IPS-18c (cell line): ENCODE results near the gene IL1R2.
"Not testable (repeated sequence)": the region's sequence is repeated elsewhere in the genome, so short reads cannot be mapped to it uniquely, and the experiment has no call there.

Source experiments
- H3K4me3 ChIP-seq: 2 replicates; pipeline ENCODE4 v1.7.0; 2013; ENCODE audit warnings: low read depth, mild to moderate bottlenecking, low read length, moderate library complexity; ENCODE audit not compliant: insufficient read depth
- H3K9me3 ChIP-seq: one replicate; pipeline ENCODE4 v1.6.1; 2013; ENCODE audit warnings: mild to moderate bottlenecking, low read length, moderate library complexity; ENCODE audit not compliant: control insufficient read depth, insufficient read depth

Gene IL1R2

DNA sequence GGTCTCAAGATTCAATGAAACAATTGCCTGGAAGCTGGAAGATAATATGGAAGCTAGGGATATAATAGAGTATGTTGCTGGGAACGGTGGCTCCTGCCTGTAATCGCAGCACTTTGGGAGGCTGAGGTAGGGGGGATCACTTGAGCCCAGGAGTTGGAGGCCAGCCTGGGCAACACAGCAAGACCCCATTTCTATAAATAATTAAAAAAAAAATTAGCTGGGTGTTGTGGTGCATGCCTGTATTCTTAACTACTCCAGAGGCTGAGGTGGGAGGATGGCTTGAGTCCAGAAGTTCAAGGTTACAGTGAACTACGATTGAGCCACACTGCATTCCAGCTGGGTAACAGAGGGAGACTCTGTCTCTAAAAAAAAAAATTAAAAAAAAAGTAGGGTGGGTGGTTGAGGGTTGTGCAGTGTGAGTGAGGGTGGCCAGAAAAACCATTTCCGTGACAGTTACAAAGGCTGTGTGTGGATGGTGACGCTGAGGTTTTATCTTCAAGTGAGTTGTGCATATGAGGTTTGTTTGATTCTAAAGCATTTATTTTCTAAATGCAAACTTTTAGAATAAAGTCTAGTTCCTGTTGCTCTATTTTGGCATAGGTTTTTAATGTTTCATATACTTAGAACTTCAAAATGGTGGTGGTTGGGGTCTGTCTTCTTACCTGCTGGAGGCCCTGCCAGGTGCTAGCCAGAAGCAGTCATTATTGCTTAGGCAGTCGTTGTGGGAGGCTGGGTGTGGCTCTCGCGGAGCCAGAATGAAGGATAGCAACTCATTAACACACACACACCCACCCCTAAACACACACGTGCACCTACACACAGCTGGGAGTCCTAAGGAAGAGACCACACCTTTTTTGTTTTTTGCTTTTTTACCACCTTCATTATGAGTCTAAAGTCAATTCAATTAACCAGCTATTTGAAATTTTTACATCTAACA, 4.7 kb upstream of the IL1R2 start:
- H3K4me3 ChIP-seq = no peak overlapping the region
- H3K9me3 ChIP-seq = no peaks in the 10 kb centered on the region

DNA sequence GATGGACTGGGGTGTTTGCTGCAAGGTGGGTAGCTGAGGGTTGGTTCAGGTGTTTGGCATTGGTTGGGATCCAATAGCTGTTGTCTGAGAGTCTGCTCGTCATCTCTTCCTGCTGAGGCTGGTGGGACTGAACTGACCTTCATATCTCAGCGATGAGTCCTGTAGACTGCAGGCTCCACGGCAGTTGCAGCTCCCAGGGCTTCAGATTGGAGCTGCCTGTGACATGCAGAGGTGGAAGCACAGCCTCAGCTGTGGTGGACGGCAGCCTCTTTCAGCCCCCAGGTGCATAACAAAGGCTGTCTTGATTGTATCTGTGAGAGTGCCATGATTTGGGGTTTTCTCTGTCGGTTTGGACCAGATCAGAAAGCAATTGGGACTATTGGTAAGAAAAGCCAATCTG, 3.9 kb upstream of the IL1R2 start:
- Histone ChIP-seq H3K9me3 (no peaks in the 10 kb centered on the region), H3K4me3 (no peak overlapping the region)

DNA sequence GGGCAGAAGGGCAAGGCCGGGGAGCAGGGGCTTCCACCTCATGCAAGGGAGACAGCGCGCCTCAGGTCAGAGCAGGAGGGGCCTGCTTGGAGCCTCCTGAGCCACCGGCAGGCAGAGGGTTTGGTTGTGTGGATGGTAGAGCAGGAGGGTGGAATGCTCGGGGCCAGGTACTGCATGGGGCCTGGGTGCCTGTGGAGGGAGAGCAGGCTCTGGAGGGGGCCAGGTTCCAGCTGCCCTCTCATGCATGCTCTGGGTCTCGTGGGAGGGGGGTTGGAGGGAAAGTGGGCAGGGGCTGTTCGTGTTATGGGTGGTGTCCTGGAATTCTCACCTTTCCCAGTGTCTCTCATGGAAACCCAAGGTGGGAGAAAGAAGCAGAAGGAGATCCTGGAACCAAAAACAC, 3.2 kb upstream of the IL1R2 start:
- Histone ChIP-seq H3K4me3 (no peak overlapping the region), H3K9me3 (no peaks in the 10 kb centered on the region)

- H3K4me3 ChIP-seq = no peak overlapping the region
- no peaks in the 10 kb centered on the region for H3K9me3 ChIP-seq
These were observed 1.9 kb upstream of the IL1R2 start for GRCh38 chr2:101989740-101990460.

- no peak overlapping the region for H3K4me3 ChIP-seq
- H3K9me3 ChIP-seq = no peaks in the 10 kb centered on the region
These were observed 2.0 kb downstream of the IL1R2 start for GRCh38 chr2:101993772-101994171.

DNA sequence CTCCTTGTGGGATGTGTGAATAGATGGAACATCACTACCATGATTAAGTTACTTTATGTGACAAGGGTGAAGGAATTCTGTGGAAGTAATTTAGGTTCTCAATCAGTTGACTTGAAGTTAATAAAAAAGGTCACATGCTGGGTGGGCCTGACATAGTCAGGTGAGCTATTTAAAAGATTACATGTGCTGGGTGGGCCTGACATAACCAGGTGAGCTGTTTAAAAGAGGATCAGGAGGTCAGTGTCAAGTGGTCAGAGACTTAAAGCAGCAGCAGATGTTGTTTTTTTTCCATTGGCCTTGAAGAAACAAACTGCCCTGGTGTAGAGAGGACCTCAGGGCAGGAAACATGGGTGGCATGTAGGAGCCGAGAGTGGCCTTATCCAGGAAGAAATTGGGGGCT, 3.3 kb downstream of the IL1R2 start:
- H3K9me3 ChIP-seq = no peaks in the 10 kb centered on the region
- H3K4me3 ChIP-seq = no peak overlapping the region

DNA sequence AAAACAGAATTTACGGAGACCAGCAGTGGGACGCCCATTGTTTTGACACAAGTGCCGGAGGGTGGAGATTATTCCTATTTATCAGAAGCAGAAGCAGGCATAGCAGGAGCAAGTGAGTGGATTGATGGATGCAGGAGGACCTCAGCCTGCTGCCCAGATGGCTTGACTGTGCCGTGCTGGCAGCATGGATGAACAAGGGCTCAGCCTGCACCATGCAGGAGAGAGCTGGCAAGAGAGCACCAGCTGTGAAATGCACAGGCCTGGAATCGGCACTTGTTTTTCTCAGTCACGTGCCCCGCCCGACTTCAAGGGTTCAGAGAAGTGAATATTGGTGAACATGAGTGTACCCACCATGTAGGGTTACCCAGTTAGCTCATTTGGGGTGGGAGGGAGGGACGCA, 4.0 kb downstream of the IL1R2 start:
- Histone ChIP-seq H3K4me3 (no peak overlapping the region), H3K9me3 (no peaks in the 10 kb centered on the region)

DNA sequence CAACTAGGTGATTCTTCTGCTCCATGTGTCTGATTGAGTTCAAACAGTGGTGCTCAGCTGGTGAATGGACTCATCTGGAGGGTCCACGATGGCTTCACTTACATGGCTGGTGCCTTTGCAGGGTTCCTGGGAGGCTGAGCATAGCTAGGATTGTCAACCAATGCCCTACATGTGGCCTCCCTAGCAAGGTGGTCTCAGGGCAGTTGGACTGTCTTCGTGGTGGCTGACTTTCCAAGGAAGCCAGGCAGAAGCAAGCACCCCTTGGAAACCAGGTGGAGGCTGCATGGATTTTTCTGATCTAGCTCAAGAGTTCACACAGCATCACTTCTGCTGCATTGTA, 6.8 kb downstream of the IL1R2 start:
- no peaks in the 10 kb centered on the region for H3K9me3 ChIP-seq
- H3K4me3 ChIP-seq = no peak overlapping the region

DNA sequence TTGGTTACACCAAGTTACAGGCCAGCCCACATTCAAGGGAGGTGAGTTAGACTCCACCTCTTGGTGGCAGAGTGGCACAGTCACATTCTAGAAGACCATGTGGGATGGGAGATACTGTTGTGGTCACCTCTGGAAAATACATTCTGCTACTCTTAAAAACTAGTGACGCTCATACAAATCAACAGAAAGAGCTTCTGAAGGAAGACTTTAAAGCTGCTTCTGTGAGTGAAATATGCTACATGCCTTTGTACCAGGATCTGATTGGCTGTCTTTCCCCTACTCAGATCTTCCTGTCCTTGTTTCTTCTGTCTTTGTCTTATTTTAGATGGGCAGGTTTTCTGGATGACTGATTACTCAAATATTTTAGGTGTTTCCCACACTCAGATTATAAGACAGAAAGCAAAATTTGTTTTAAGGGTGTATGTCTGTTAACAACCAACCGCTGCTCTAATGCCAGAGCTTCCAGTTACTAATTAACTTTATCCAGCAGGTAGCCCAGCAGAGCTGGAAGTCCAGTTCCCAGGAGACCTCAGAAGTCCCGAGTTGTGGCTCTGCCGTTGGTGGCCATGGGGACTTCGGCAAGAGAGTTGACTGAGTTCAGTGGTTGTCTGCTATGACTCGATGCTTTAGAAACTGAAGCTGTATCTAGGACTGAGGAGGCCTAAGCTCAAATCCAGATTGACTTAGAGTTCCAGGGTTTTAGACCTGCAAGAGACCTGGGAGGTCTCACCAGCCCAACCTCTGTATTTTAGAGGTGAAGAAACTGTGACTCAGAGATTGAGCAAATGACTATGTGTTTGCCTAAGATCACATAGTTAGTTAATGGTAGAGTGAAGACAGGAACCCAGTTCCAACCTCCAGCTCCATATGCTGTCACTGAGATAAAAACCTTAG, 7.4 kb downstream of the IL1R2 start:
- no peak overlapping the region for H3K4me3 ChIP-seq
- H3K9me3 ChIP-seq = no peaks in the 10 kb centered on the region

- Histone ChIP-seq H3K4me3 (no peak overlapping the region), H3K9me3 (no peaks in the 10 kb centered on the region)
These were observed 8.3 kb downstream of the IL1R2 start for GRCh38 chr2:102000012-102000411.

DNA sequence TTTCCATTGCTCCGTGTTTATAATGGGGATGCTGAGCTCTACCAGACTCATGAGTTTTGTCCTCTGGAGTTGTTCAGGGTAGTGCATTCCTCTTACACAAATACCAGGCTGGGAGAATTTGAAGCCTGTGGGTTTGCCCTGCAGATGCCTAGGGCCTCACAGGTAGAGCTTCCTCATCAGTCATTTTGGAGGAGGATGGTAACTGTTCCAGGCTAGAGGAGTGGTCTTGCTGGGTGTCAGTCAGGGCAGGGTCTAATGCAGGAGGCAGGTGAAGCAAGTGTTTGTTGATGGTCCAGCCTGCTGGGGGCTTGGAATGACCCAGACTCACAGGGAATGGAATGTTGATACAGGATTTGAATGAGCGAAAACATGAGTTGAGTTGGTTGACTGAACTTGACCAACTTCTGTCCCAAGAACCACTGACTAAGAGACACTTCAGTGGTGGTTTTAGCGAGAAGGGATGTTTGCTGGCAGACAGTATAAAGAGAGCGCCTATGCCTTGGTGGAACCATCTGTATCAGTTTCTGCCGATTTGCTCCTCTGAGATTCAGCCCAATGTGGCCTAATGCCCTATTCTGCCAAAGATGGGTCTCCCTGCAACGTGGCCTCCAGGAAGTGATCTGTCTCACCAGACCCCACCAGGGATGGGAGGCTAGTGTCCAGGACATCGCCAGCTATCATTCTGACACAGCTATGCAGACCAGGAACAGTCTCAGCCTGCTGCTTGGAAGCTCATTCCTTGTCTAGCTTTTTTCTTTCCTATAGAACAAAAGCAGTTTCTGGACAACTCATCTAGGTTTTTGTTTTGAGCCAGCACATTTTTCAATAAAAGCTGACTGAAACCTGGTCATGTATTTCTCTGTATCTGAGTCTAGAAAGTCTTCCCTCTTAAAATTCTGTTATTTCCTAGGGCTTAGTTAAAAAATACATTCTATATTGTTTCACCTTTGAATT, 9.3 kb downstream of the IL1R2 start:
- Histone ChIP-seq H3K4me3 (no peak overlapping the region), H3K9me3 (no peaks in the 10 kb centered on the region)

DNA sequence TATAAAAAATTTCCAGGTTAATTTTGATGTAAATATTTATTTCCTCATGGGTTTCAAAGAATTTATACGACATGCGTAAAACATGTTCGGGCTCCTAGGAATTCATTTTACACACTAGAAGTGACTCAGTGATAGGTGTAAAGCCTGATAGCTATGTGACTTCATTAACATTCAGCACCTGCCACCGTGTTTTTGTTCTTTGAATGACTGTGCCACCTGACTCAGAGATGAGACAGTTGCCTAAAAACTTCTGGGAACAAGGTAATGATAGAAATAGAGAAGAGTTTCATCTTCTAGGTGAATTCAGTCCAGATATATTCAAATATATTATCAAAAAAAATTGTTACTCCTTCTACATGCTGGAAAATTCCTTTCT, 10.0 kb downstream of the IL1R2 start:
- Histone ChIP-seq H3K9me3 (no peaks in the 10 kb centered on the region), H3K4me3 (no peak overlapping the region)

GRCh38 chr2:102002228-102002627, 10.5 kb downstream of the IL1R2 start:
- Histone ChIP-seq H3K9me3 (no peaks in the 10 kb centered on the region), H3K4me3 (no peak overlapping the region)

- H3K9me3 ChIP-seq, H3K4me3 ChIP-seq: not testable (repeated sequence)
These were observed 11.1 kb downstream of the IL1R2 start for GRCh38 chr2:102002909-102003308.

- no peaks in the 10 kb centered on the region for H3K9me3 ChIP-seq
- no peak overlapping the region for H3K4me3 ChIP-seq
These were observed 11.9 kb downstream of the IL1R2 start for GRCh38 chr2:102003696-102004095.

- Histone ChIP-seq H3K9me3 (no peaks in the 10 kb centered on the region), H3K4me3 (no peak overlapping the region)
These were observed 12.8 kb downstream of the IL1R2 start for GRCh38 chr2:102004581-102004980.

DNA sequence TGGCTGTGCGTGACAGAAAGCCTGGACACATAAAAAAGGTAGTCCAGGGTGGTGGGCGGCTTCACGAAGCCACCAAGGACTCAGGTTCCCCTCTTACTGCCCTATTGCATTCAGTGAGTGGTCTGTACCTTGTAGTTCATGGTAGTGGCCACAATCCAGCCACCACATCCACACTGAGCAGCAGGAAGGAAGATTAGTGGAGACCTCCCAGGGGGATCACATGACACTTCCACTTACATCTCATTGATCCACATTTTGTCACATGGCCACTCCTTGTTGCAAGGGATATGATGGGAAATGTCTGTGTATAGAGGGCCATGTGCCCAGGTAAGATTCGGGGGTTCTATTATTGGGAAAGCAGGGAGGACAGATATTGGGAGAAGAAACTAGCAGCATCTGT, 13.7 kb downstream of the IL1R2 start:
- no peaks in the 10 kb centered on the region for H3K9me3 ChIP-seq
- no peak overlapping the region for H3K4me3 ChIP-seq
